ENCODE results near the gene TM9SF4.
A peak's percentile ranks its signal among the peaks of the same experiment; 100 is the strongest.
"Not testable (repeated sequence)": the region's sequence is repeated elsewhere in the genome, so short reads cannot be mapped to it uniquely, and the experiment has no call there.

TM9SF4 gene

GRCh38 chr20:32111156-32111686 is 1.7 kb downstream of the TM9SF4 start:
- DNase-seq (ENCODE audit: insufficient read length, low spot score): no peak

GRCh38 chr20:32111753-32112152 is 2.2 kb downstream of the TM9SF4 start:
- no peak for TF ChIP-seq SPI1 (IDR thresholded peaks at IDR 0.05; ENCODE audit: low read depth, low read length)
- TF ChIP-seq POU2F2 (IDR thresholded peaks at IDR 0.05; ENCODE audit: low read depth, low read length): no peak
- TF ChIP-seq TAF1 (IDR thresholded peaks at IDR 0.05; ENCODE audit: low read depth, low read length): no peak
- no peak for DNase-seq (ENCODE audit: insufficient read length, low spot score)
- FAIRE-seq: no peak

More at GRCh38 chr20:32111156-32111686, 1.7 kb downstream of the TM9SF4 start:
- TF ChIP-seq TAF1 (IDR thresholded peaks at IDR 0.05; ENCODE audit: low read depth, low read length) (no peak), POLR2A (IDR thresholded peaks at IDR 0.05; ENCODE audit: low read depth, low read length) (0 out of 2 replicates have a peak, but pooled peaks have one; percentile 21), SPI1 (IDR thresholded peaks at IDR 0.05; ENCODE audit: low read depth, low read length) (no peak), POU2F2 (IDR thresholded peaks at IDR 0.05; ENCODE audit: low read depth, low read length) (no peak), PAX5 (IDR thresholded peaks at IDR 0.05; ENCODE audit: insufficient read depth, low read length, severe bottlenecking) (no peak)
- no peak for FAIRE-seq

GRCh38 chr20:32112841-32113240 is 3.3 kb downstream of the TM9SF4 start:
- TF ChIP-seq POLR2AphosphoS5 (IDR thresholded peaks at IDR 0.05; ENCODE audit: low read depth, low read length): no peak
- TF ChIP-seq SPI1 (IDR thresholded peaks at IDR 0.05; ENCODE audit: low read depth, low read length): peak; percentile 43
- FAIRE-seq (no peak), DNase-seq (ENCODE audit: insufficient read length, low spot score) (no peak)

GRCh38 chr20:32113591-32114260 is 4.2 kb downstream of the TM9SF4 start:
- TF ChIP-seq POLR2AphosphoS5 (IDR thresholded peaks at IDR 0.05; ENCODE audit: low read depth, low read length) (no peak), POLR2A (IDR thresholded peaks at IDR 0.05; ENCODE audit: low read depth, low read length) (no peak), PAX5 (IDR thresholded peaks at IDR 0.05; ENCODE audit: insufficient read depth, low read length, severe bottlenecking) (no peak), POU2F2 (IDR thresholded peaks at IDR 0.05; ENCODE audit: low read depth, low read length) (no peak), TAF1 (IDR thresholded peaks at IDR 0.05; ENCODE audit: low read depth, low read length) (no peak), SPI1 (IDR thresholded peaks at IDR 0.05; ENCODE audit: low read depth, low read length) (no peak)
- DNase-seq (ENCODE audit: insufficient read length, low spot score) (no peak), FAIRE-seq (no peak)

GRCh38 chr20:32114305-32114960 is 4.9 kb downstream of the TM9SF4 start:
- no peak for TF ChIP-seq SPI1 (IDR thresholded peaks at IDR 0.05; ENCODE audit: low read depth, low read length)
- no peak for TF ChIP-seq POU2F2 (IDR thresholded peaks at IDR 0.05; ENCODE audit: low read depth, low read length)
- no peak for TF ChIP-seq PAX5 (IDR thresholded peaks at IDR 0.05; ENCODE audit: insufficient read depth, low read length, severe bottlenecking)
- no peak for TF ChIP-seq POLR2A (IDR thresholded peaks at IDR 0.05; ENCODE audit: low read depth, low read length)
- TF ChIP-seq POLR2AphosphoS5 (IDR thresholded peaks at IDR 0.05; ENCODE audit: low read depth, low read length): no peak
- TF ChIP-seq TAF1 (IDR thresholded peaks at IDR 0.05; ENCODE audit: low read depth, low read length): no peak
- DNase-seq (ENCODE audit: insufficient read length, low spot score): no peak
- FAIRE-seq: no peak

- no peak for FAIRE-seq
- TF ChIP-seq POLR2A (IDR thresholded peaks at IDR 0.05; ENCODE audit: low read depth, low read length): no peak
Measured at GRCh38 chr20:32115211-32115767, 5.8 kb downstream of the TM9SF4 start.

GRCh38 chr20:32116079-32116521 is 6.6 kb downstream of the TM9SF4 start:
- TF ChIP-seq PAX5 (IDR thresholded peaks at IDR 0.05; ENCODE audit: insufficient read depth, low read length, severe bottlenecking) (no peak), SPI1 (IDR thresholded peaks at IDR 0.05; ENCODE audit: low read depth, low read length) (no peak), POLR2A (IDR thresholded peaks at IDR 0.05; ENCODE audit: low read depth, low read length) (no peak)
- DNase-seq (ENCODE audit: insufficient read length, low spot score) (no peak), FAIRE-seq (no peak)

More at GRCh38 chr20:32115211-32115767, 5.8 kb downstream of the TM9SF4 start:
- no peak for DNase-seq (ENCODE audit: insufficient read length, low spot score)

GRCh38 chr20:32116796-32117195 is 7.3 kb downstream of the TM9SF4 start:
- FAIRE-seq: not testable (repeated sequence)

GRCh38 chr20:32118427-32118826 is 8.9 kb downstream of the TM9SF4 start:
- not testable (repeated sequence) for DNase-seq (ENCODE audit: insufficient read length, low spot score); FAIRE-seq

More at GRCh38 chr20:32116796-32117195, 7.3 kb downstream of the TM9SF4 start:
- not testable (repeated sequence) for DNase-seq (ENCODE audit: insufficient read length, low spot score)

GRCh38 chr20:32119734-32120133 is 10.2 kb downstream of the TM9SF4 start:
- no peak for DNase-seq (ENCODE audit: insufficient read length, low spot score)
- TF ChIP-seq SPI1 (IDR thresholded peaks at IDR 0.05; ENCODE audit: low read depth, low read length) (no peak), POU2F2 (IDR thresholded peaks at IDR 0.05; ENCODE audit: low read depth, low read length) (no peak), PAX5 (IDR thresholded peaks at IDR 0.05; ENCODE audit: insufficient read depth, low read length, severe bottlenecking) (no peak)
- no peak for FAIRE-seq

- FAIRE-seq; DNase-seq (ENCODE audit: insufficient read length, low spot score): not testable (repeated sequence)
Measured at GRCh38 chr20:32121908-32122307, 12.4 kb downstream of the TM9SF4 start.

All from GM12891 (cell line).